Caco-2 (cell line): ENCODE data around the gene RETREG1. TPM values are rescaled to one million over a fixed set of nuclear protein-coding genes. Genes with fewer than 3 reads are reported as not detected.

Experiments used
- BruUV-seq: library from RNA; stranded (reverse); fragments of 400-500 nt; replicated peaks from 2 replicates; lab custom pipeline; 2021; lab: Mats Ljungman, UMichigan
- CTCF ChIA-PET: fragments of 300-600 bp; sonication (Branson Sonifier 250); formaldehyde crosslinking; loops from one replicate; lab custom pipeline; 2022; ENCODE audit warnings: antibody characterized with exemption; lab: Charles Lee
- POLR2A ChIA-PET: fragments of 300-600 bp; sonication (Branson Sonifier 250); formaldehyde crosslinking; loops from one replicate; lab custom pipeline; 2022; ENCODE audit warnings: antibody characterized with exemption; lab: Charles Lee
- DNase-seq, 2 experiments: peaks; one replicate each; pipeline versions ENCODE4 v3.0.0 to v3.0.0-alpha.2; 2020 to 2022
- H3K27me3 ChIP-seq: replicated peaks from 2 replicates; pipeline ENCODE4 v1.6.0; 2011; ENCODE audit warnings: low read length; ENCODE audit not compliant: control insufficient read depth, insufficient read depth
- H3K36me3 ChIP-seq: 2 replicates; pipeline ENCODE4 v1.5.1; 2011; ENCODE audit warnings: low read length; ENCODE audit not compliant: control insufficient read depth, insufficient read depth
- H3K4me1 ChIP-seq: fragments of 250-450 bp; sonication (Bioruptor Pico); 2 replicates; pipeline ENCODE4 v1.5.1; 2020; ENCODE audit warnings: mild to moderate bottlenecking
- H3K4me3 ChIP-seq: 2 replicates; pipeline ENCODE4 v1.5.1; 2011; ENCODE audit warnings: low read depth, mild to moderate bottlenecking, control low read depth, low read length
- H3K9me3 ChIP-seq: fragments of 250-450 bp; sonication (Bioruptor Pico); 2 replicates; pipeline ENCODE4 v1.5.1; 2020; ENCODE audit warnings: mild to moderate bottlenecking, moderate library complexity
- H3K27ac Mint-ChIP-seq: one replicate; pipeline ENCODE4 v1.8.0; 2022; ENCODE audit warnings: mixed read lengths; ENCODE audit not compliant: unreplicated experiment
- H3K27me3 Mint-ChIP-seq: one replicate; pipeline ENCODE4 v1.8.0; 2022; ENCODE audit warnings: mixed read lengths; ENCODE audit not compliant: insufficient read depth, unreplicated experiment
- H3K36me3 Mint-ChIP-seq: one replicate; pipeline ENCODE4 v1.8.0; 2022; ENCODE audit warnings: mild to moderate bottlenecking, mixed read lengths; ENCODE audit not compliant: insufficient read depth, unreplicated experiment
- H3K4me1 Mint-ChIP-seq: one replicate; pipeline ENCODE4 v1.8.0; 2022; ENCODE audit warnings: low read depth, mixed read lengths; ENCODE audit not compliant: unreplicated experiment
- H3K4me3 Mint-ChIP-seq: one replicate; pipeline ENCODE4 v1.8.0; 2022; ENCODE audit warnings: mild to moderate bottlenecking, moderate library complexity, mixed read lengths; ENCODE audit not compliant: unreplicated experiment
- H3K9me3 Mint-ChIP-seq: one replicate; pipeline ENCODE4 v1.8.0; 2022; ENCODE audit warnings: mixed read lengths; ENCODE audit not compliant: unreplicated experiment
- intact Hi-C: fragments of 100-400 bp; cut with micrococcal nuclease; formaldehyde crosslinking; loops from one replicate; pipeline ENCODE4 v1.10.0; 2022; ENCODE audit not compliant: unreplicated experiment
- total RNA-seq: library from RNA; stranded (reverse); gene quantifications from 2 replicates; pipeline ENCODE4 v1.2.3, GENCODE V29; 2022
- TF ChIP-seq, protein P1 (sequence below), 2 experiments: fragments of 200-600 bp in 1 of 2; IDR thresholded peaks; 1 replicate in 1 of 2; 2 replicates in 1 of 2; pipeline versions ENCODE4 v1.5.1 to v1.8.0; 2011 to 2022; ENCODE audit warnings: antibody characterized with exemption in 1 of 2, control low read depth in 1 of 2, inconsistent platforms in 1 of 2, low read depth in 1 of 2, low read length in 1 of 2, mild to moderate bottlenecking in 1 of 2, moderate library complexity in 1 of 2; ENCODE audit not compliant: insufficient read depth in 1 of 2, severe bottlenecking in 1 of 2, unreplicated experiment in 1 of 2

The RETREG1 gene
- total RNA-seq, 1 experiment from 2014 or later, result 15.1 TPM

DNA sequence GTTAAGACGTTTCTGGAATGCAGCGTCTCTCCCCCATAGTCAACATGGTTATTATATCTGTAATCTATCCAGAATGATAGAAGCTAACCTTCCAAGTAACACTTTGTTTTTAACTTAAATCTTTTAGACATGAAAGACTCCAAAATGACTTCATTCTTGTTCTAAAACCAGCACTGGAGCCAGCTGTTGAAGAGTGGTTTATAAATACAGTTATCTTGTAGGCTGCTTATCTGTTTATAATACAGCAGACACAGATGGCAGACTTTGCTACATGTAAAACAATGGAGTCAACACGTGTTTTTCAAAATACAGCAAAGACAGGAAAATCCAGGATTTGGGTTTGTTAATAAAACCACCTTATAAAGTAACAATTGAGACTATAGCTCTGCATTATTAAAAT is 48.8 kb upstream of the RETREG1 start:
- no peak for DNase-seq
- H3K27ac Mint-ChIP-seq, result no peak overlapping the region
- H3K36me3 ChIP-seq, result peaks cover 9% of the 10 kb centered on the region
- H3K9me3 Mint-ChIP-seq, result no peaks in the 10 kb centered on the region
- peaks cover 84% of the 10 kb centered on the region for H3K36me3 Mint-ChIP-seq
- TF ChIP-seq, protein P1, sequence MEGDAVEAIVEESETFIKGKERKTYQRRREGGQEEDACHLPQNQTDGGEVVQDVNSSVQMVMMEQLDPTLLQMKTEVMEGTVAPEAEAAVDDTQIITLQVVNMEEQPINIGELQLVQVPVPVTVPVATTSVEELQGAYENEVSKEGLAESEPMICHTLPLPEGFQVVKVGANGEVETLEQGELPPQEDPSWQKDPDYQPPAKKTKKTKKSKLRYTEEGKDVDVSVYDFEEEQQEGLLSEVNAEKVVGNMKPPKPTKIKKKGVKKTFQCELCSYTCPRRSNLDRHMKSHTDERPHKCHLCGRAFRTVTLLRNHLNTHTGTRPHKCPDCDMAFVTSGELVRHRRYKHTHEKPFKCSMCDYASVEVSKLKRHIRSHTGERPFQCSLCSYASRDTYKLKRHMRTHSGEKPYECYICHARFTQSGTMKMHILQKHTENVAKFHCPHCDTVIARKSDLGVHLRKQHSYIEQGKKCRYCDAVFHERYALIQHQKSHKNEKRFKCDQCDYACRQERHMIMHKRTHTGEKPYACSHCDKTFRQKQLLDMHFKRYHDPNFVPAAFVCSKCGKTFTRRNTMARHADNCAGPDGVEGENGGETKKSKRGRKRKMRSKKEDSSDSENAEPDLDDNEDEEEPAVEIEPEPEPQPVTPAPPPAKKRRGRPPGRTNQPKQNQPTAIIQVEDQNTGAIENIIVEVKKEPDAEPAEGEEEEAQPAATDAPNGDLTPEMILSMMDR (IDR thresholded peaks at IDR 0.05; ENCODE audit: insufficient read depth in 1 of 2, low read depth in 1 of 2, low read length in 1 of 2, severe bottlenecking in 1 of 2, unreplicated experiment in 1 of 2), result no peak
- no peaks in the 10 kb centered on the region for H3K9me3 ChIP-seq
- TSS peak; percentile 75 for BruUV-seq
- no peak overlapping the region for H3K4me3 ChIP-seq
- CTCF ChIA-PET, result interaction anchor here (1.8 kb wide), 1 partner anchor 209 kb away, joined by 6 read pairs; no protein-coding TSS in a partner anchor
- H3K27me3 ChIP-seq, result no peaks in the 10 kb centered on the region
- H3K4me3 Mint-ChIP-seq, result no peak overlapping the region
- POLR2A ChIA-PET, result no interaction called here
- 0 out of 2 replicates have a peak, but pooled peaks cover 3% of the 10 kb centered on the region for H3K4me1 ChIP-seq
- no peaks in the 10 kb centered on the region for H3K27me3 Mint-ChIP-seq
- no peaks in the 10 kb centered on the region for H3K4me1 Mint-ChIP-seq
- intact Hi-C loops, result no loop called here

DNA sequence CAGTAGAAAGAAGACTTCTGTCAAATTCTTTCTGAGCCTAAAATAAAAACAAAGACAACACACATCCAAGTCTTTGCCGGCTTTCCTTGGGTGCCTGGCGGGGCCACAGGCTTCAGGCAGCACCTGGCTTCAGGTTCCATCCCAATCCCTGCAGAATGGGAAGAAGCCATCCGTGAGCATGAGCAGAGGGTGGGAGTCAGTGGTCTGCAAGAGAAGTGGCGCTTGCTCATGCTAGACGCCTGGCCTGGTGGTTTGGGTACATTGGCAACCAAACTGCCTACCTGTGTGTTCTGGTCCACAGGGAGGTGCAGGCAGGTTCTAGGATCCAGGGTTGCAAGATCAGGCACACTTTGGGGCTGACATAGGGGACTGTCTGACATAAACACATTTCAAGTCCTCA is 47.6 kb upstream of the RETREG1 start:
- POLR2A ChIA-PET, result no interaction called here
- peaks cover 4% of the 10 kb centered on the region for H3K4me1 Mint-ChIP-seq
- no TSS peak for BruUV-seq
- Histone ChIP-seq H3K9me3 (no peaks in the 10 kb centered on the region; the same call in 1 of the 2 replicates), H3K4me1 (0 out of 2 replicates have a peak, but pooled peaks cover 3% of the 10 kb centered on the region), H3K4me3 (no peak overlapping the region), H3K27me3 (no peaks in the 10 kb centered on the region), H3K36me3 (peaks cover 8% of the 10 kb centered on the region)
- H3K27me3 Mint-ChIP-seq, result no peaks in the 10 kb centered on the region
- peaks cover 82% of the 10 kb centered on the region for H3K36me3 Mint-ChIP-seq
- TF ChIP-seq, protein P1 (IDR thresholded peaks at IDR 0.05; ENCODE audit: insufficient read depth in 1 of 2, low read depth in 1 of 2, low read length in 1 of 2, severe bottlenecking in 1 of 2, unreplicated experiment in 1 of 2), result no peak
- no peak overlapping the region for H3K4me3 Mint-ChIP-seq
- no peaks in the 10 kb centered on the region for H3K9me3 Mint-ChIP-seq
- intact Hi-C loops, result loop anchor here (5.0 kb wide), 1 partner anchor 47 kb away; the partner anchor contains the start of gene RETREG1
- no peak overlapping the region for H3K27ac Mint-ChIP-seq
- CTCF ChIA-PET, result no interaction called here
- DNase-seq, result no peak

DNA sequence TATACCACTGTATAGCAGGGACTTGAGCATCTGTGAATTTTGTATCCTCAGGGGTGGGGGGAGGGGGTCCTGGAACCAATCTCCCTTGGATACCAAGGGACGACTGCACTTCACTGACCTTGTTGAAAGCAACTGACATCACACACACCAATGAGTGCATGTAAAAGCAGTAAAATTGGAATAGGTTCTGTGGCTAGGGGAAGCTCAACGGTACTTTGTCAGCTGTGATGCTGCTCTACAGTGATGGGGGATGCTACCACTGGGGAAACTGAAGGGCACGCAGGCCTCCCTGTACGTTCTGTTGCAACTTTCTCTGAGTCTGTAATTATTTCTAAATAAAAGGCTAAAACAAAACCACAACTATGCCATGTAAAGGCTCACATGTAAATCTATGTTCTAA is 47.0 kb upstream of the RETREG1 start:
- Histone ChIP-seq H3K4me3 (no peak overlapping the region), H3K4me1 (0 out of 2 replicates have a peak, but pooled peaks cover 3% of the 10 kb centered on the region), H3K27me3 (no peaks in the 10 kb centered on the region), H3K9me3 (no peaks in the 10 kb centered on the region; the same call in 1 of the 2 replicates), H3K36me3 (peaks cover 8% of the 10 kb centered on the region)
- Mint-ChIP-seq H3K4me3 (no peak overlapping the region), H3K4me1 (peaks cover 4% of the 10 kb centered on the region), H3K36me3 (peaks cover 77% of the 10 kb centered on the region), H3K27me3 (no peaks in the 10 kb centered on the region), H3K27ac (no peak overlapping the region), H3K9me3 (no peaks in the 10 kb centered on the region)
- no TSS peak for BruUV-seq
- DNase-seq, result no peak
- intact Hi-C loops, result loop anchor here (5.0 kb wide), 1 partner anchor 47 kb away; the partner anchor contains the start of gene RETREG1
- TF ChIP-seq, protein P1 (IDR thresholded peaks at IDR 0.05; ENCODE audit: insufficient read depth in 1 of 2, low read depth in 1 of 2, low read length in 1 of 2, severe bottlenecking in 1 of 2, unreplicated experiment in 1 of 2), result no peak
- CTCF ChIA-PET, result interaction anchor here (1.1 kb wide), 1 partner anchor 90 kb away, joined by 3 read pairs; no protein-coding TSS in a partner anchor
- POLR2A ChIA-PET, result no interaction called here
